Measurements from ENCODE around the gene SERPINB1.

Gene SERPINB1

GRCh38 chr6:2793534-2794151 lies 48.0 kb downstream of the SERPINB1 start:
- no peak for DNase-seq (ENCODE audit: low read depth)
- no peak for TF ChIP-seq CTCF (IDR thresholded peaks at IDR 0.05; ENCODE audit: control insufficient read depth, extremely low read depth, insufficient read depth)
- H3K4me3 ChIP-seq (ENCODE audit: low read depth, low read length): no peak overlapping the region

GRCh38 chr6:2792330-2793110 lies 49.1 kb downstream of the SERPINB1 start:
- TF ChIP-seq CTCF (IDR thresholded peaks at IDR 0.05; ENCODE audit: control insufficient read depth, extremely low read depth, insufficient read depth): no peak
- DNase-seq (ENCODE audit: low read depth): no peak
- no peak overlapping the region for H3K4me3 ChIP-seq (ENCODE audit: low read depth, low read length)

GRCh38 chr6:2791450-2791974 lies 50.2 kb downstream of the SERPINB1 start:
- TF ChIP-seq CTCF (IDR thresholded peaks at IDR 0.05; ENCODE audit: control insufficient read depth, extremely low read depth, insufficient read depth): no peak
- DNase-seq (ENCODE audit: low read depth): no peak
- H3K4me3 ChIP-seq (ENCODE audit: low read depth, low read length): no peak overlapping the region

GRCh38 chr6:2790588-2791449 lies 50.8 kb downstream of the SERPINB1 start:
- no peak overlapping the region for H3K4me3 ChIP-seq (ENCODE audit: low read depth, low read length)

GRCh38 chr6:2786269-2786668 lies 55.4 kb downstream of the SERPINB1 start:
- H3K4me3 ChIP-seq (ENCODE audit: low read depth, low read length): no peak overlapping the region
- no peak for DNase-seq (ENCODE audit: low read depth)
- TF ChIP-seq CTCF (IDR thresholded peaks at IDR 0.05; ENCODE audit: control insufficient read depth, extremely low read depth, insufficient read depth): no peak

More at GRCh38 chr6:2790588-2791449, 50.8 kb downstream of the SERPINB1 start:
- TF ChIP-seq CTCF (IDR thresholded peaks at IDR 0.05; ENCODE audit: control insufficient read depth, extremely low read depth, insufficient read depth): peak; percentile 80
- peak; percentile 75 for DNase-seq (ENCODE audit: low read depth)

- TF ChIP-seq CTCF (IDR thresholded peaks at IDR 0.05; ENCODE audit: control insufficient read depth, extremely low read depth, insufficient read depth): no peak
- DNase-seq (ENCODE audit: low read depth): no peak
Observed at GRCh38 chr6:2784930-2785329, 56.7 kb downstream of the SERPINB1 start.

More at GRCh38 chr6:2784930-2785329, 56.7 kb downstream of the SERPINB1 start:
- H3K4me3 ChIP-seq (ENCODE audit: low read depth, low read length): no peak overlapping the region
